Astrocyte (in vitro differentiated cells and primary cell): ENCODE measurements around the gene PLA2G3.

Experiments used
- CTCF ChIP-seq: IDR thresholded peaks from 2 replicates; pipeline ENCODE4 v1.5.1; 2011; ENCODE audit warnings: low read depth, mild to moderate bottlenecking, inconsistent platforms, low read length, moderate library complexity; ENCODE audit not compliant: insufficient read depth
- EZH2 ChIP-seq: IDR thresholded peaks from 2 replicates; pipeline ENCODE4 v1.6.1; 2012; ENCODE audit warnings: mild to moderate bottlenecking, low read length, inconsistent platforms; ENCODE audit not compliant: insufficient read depth

GRCh38 chr22:31092161-31092560 is 48.1 kb downstream of the PLA2G3 start:
- TF ChIP-seq CTCF (no peak), EZH2 (no peak)
